ENCODE measurements around the gene ZNF582.
A peak's percentile ranks its signal among the peaks of the same experiment; 100 is the strongest.

Gene ZNF582

DNA sequence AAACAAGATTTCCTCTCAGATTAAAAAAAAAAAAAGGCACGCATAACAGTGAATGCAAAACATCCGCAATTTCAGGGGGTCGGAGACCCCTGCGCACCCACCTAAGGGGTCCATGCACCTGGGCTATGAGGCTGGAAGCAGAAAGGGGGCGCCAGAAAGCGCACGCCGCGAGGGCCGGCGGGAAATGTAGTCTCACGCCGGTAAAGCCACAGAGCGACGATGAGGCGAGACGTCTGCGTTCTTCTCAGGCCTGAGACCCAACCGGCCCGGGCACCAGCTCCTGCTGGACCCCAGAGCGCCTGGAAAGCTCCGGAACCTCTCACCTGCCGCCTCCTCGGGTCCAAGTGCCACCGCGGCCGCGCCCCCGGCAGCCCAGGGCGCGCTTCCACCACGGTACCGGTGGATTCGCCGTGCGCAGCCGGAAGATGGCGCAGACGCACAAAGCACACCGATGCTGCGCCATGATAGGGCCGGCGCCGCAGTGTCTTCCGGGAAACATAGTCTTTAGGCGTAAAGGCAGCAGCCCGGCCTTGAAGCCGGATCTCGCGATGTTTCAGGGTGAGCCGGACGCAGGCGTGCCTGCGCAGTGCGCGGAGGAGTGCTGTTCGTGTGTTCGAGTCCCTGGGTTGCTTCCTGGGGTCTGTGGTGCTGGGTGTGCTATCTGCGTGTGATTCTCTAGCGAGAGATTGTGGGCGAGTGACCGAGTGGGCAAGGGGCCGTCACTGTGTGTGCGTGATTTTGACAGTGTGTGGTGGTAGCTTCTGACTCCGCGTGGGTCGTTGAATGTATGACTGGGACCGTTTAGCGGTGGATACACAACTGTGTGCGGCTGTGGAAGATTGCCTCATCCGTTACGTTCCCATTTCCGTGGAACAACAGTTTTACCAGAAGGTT, at the start of gene ZNF582:
TSS of gene ZNF582 (minus strand) at position 416 of the 894 bp plus-strand sequence. CDS start 1,782 bp downstream, outside the sequence.
- DNase-seq = peak; percentile 99

DNA sequence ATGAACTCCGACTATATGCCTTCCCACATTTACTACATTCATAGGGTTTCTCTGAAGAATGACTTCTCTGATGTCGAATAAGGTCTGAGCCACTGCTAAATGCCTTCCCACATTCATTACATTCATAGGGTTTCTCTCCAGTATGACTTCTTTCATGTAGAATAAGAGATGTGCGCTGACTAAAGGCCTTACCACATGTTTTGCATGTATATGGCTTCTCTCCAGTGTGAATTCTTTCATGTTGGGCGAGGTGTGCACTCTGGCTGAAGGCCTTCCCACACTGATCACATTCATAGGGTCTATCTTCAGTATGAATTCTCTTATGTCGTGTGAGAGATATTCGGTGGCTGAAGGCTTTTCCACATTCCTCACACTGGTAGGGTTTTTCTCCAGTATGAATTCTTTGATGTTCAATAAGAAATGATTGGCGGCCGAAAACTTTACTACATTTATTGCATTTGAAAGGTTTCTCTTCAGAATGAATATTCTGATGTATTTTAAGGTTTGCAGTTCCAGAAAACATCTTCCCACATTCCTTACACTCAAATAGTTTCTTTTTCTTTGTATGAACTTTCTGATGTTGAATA, 48.0 kb upstream of the ZNF582 start:
- no peak for DNase-seq

DNA sequence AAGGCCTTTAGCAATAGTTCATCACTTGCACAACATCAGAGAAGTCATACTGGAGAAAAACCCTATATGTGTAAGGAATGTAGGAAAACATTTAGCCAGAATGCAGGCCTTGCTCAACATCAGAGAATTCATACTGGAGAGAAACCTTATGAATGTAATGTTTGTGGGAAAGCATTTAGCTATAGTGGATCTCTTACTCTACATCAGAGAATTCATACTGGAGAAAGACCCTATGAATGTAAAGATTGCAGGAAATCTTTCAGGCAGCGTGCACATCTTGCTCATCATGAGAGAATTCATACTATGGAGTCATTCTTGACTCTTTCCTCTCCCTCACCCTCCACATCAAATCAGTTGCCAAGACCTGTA, 30.6 kb upstream of the ZNF582 start:
- no peak for DNase-seq

DNA sequence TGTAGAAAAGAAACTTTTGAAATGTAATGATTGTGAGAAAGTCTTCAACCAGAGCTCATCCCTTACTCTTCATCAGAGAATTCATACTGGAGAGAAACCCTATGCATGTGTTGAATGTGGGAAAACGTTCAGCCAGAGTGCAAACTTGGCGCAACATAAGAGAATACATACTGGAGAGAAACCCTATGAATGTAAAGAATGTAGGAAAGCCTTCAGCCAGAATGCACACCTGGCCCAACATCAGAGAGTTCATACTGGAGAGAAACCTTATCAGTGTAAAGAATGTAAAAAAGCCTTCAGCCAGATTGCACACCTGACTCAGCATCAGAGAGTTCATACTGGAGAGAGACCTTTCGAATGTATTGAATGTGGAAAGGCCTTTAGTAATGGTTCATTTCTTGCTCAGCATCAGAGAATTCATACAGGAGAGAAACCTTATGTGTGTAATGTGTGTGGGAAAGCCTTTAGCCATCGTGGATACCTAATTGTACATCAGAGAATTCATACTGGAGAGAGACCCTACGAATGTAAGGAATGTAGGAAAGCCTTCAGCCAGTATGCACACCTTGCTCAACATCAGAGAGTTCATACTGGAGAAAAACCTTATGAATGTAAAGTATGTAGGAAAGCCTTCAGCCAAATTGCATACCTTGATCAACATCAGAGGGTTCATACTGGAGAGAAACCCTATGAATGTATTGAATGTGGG, 30.1 kb upstream of the ZNF582 start:
- DNase-seq = no peak

DNA sequence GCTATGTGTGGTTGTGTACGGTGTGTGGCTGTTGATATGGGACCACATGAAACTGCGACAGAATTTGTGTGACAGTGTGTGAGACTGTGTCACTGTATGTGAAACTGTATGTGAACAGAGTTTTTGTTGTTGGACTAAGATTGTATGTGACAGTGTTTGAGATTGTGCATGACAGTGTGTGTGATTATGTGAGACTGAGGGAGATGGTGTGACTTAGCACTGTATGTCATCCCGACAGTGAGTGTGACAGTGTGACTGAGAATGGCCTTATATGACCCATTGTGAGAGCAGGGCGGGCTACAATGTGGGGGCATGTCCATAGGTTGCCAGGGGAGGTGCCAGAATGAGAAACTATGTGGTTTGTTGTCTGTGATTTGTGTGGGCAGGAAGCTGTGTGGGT, 11.7 kb upstream of the ZNF582 start:
- no peak for DNase-seq

DNA sequence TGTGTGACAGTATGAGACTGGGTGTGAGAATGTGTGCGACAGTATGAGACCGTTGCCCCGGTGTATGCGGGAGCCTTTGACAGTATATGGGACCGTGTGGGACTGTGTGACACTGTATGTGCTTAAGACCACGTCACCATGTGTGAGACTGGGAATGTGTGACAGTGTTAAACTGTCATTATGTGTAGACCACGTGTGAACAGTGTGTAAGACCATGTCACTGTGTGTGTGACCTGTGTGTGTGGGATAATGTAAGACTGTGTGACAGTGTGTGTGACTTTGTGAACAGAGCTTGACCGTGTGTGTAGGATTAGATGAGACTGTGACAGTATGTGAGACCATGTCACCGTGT, 11.3 kb upstream of the ZNF582 start:
- DNase-seq = no peak

DNA sequence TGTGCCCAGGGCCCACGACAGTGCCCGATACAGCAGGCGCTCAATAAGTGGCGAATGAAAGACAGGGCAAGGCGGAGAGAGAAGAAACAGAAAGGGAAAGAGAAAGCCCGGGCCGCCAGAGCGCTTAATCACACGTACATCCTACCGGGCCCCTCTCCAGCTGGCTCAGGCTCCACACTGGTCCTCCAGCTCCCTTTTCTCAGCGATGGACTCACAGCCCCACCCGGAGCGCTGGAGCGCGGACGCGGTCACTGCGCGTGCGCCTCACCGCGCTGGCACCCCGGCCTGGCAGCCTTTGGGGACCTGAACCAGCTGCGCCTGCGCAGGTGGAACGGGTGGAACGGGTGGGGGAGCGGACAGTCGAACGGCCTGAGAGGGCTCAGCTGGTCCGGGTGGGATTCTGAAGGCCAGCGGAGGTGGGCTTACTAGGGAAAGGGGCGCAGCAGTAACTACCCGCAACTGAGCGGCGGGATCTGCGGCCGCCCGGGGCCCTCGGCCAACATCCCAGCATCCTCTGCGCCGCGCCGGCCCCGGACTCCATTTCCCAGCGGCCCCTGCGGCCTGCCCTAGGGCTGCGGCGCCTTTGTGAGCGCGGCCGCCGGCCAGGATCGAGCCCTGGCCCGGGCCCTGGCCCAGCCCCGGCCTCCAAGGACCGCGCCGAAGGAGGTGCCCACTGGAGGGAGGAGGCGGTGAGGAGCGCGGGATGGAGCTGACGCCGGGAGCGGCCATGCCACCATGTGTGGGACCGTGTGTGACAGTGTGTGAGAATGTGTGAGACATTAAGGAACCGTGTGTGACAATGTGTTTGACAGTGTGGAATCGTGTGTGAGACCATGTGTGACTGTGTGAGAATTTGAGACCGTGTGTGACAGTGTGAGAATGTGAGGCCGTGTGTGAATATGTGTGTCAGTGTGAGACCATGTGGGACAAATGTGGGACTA, 10.7 kb upstream of the ZNF582 start, which contains the start of gene ZNF583:
TSS of gene ZNF583 (plus strand) at position 569 of the 941 bp plus-strand sequence. CDS start 2,783 bp downstream, outside the sequence.
- peak; percentile 99 for DNase-seq

DNA sequence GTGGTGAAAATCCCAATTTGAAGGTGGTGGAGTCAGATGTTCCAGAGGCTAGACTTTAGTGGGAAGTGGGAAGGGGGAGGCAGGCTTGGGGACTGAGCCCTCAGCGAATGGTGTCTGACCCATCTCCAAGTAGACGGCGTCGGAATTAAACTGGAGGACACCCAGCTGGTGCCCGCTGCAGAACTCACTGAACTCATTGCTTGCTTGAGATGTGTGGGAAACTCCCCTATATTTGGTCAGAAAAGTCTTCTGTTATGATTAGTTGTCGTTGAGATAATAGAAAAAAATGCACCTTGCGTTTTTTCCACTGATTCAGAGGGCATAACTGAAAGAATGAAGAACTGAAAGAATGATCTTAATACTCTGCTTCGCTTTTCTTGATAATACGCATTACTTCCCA, 9.9 kb upstream of the ZNF582 start:
- no peak for DNase-seq

DNA sequence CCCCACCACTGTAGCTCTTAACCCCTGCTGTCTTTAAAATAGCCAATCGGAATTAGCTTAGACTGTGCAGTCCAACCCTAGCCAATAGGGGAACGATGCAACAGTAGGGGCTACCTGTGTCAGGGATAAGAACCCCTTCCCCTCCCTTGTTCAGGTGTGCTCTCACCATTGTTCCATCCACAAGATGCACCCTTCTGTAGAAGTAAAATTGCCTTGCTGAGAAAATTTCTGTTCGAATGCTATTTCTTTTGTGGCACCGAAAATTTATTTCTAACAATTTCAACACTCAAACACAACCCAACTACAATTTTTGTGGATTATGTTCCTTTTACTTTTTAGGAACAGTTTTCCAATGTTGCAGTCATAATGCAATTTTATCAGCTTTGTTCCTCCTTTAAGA, 7.2 kb upstream of the ZNF582 start:
- DNase-seq = no peak

DNA sequence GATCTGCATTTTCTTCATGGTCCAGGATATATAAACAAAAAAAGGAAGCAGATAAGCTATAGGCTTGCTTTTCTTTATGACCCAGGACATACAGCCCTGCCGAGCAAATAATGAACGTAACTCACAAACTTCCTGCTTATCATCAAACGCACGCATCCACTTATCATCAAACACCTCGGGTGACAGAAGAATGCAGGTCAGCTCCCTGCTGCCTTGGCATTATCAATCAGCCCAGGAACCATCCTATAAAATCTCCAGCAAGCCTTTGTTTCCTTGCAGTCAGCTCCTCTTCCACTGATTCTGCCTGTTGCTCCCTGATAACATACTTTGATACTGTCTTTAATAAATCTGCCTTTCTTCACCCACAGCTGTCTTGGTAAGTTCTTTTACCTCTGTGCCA, 5.5 kb upstream of the ZNF582 start:
- no peak for DNase-seq

DNA sequence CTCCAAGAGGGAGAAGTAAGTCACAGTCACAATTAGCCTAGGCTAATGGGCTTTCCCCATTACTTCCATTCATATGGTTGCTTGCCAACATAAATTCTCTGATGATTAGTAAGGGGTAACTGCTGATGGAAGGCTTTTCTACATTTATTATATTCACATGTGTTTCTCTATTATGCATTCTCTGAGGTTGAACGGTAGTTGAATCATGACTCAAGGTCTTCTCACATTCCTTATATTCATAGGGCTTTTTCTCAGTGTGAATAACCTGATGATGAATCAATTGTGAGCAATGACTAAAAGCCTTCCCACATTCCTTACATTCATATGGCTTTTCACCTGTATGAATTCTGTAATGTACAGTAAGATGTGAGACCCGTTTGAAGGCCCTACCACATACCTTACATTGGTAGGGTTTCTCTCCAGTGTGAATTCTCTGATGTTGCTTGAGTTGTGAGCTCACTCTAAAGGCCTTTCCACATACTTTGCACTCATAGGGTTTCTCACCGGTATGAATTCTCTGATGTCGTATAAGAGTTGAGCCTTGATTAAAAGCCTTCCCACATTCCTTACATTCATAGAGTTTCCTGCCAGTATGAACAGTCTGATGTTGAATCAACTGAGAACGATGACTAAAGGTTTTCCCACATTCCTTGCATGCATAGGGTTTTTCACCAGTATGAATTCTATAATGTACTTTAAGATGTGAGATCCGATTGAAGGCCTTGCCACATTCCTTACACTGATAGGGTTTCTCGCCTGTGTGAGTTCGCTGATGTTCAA, 9.3 kb downstream of the ZNF582 start:
- no peak for DNase-seq

DNA sequence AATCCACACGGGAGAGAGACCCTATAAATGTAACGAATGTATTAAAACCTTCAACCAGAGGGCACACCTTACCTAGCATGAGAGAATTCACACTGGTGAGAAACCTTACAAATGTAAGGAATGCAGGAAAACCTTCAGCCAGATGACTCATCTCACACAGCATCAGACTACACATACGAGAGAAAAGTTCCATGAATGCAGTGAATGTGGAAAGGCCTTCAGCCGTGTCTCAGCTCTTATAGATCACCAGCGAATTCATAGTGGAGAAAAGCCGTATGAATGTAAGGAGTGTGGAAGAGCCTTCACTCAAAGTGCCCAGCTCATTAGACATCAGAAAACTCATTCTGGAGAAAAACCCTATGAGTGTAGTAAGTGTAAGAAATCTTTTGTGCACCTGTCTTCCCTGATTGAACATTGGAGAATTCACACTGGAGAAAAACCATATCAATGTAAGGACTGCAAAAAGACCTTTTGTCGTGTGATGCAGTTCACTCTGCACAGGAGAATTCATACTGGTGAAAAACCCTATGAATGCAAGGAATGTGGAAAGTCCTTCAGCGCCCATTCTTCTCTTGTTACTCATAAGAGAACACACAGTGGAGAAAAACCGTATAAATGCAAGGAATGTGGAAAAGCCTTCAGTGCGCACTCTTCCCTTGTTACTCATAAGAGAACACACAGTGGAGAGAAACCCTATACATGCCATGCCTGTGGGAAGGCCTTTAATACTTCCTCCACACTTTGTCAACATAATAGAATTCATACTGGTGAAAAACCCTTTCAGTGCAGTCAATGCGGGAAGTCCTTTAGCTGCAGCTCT, 16.0 kb downstream of the ZNF582 start:
- no peak for DNase-seq

DNA sequence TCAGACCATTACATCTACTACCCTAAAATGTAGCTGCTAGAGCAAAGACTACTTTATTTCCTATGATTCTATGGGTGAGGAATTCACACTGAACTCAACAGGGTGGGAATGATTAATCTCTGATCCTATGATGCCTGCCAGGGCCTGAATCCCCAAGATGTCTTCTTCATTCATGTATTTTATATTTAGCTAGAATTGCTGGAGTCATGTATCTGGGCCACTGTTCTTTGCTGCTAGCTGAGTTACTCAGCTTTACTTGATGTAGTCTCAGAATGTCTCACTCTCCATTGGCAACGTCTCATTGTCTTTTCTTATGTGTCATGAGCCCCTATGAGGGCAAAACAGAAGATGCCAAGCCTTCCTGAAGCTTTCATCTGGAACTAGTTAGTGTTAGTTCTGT, 21.1 kb downstream of the ZNF582 start:
- no peak for DNase-seq

DNA sequence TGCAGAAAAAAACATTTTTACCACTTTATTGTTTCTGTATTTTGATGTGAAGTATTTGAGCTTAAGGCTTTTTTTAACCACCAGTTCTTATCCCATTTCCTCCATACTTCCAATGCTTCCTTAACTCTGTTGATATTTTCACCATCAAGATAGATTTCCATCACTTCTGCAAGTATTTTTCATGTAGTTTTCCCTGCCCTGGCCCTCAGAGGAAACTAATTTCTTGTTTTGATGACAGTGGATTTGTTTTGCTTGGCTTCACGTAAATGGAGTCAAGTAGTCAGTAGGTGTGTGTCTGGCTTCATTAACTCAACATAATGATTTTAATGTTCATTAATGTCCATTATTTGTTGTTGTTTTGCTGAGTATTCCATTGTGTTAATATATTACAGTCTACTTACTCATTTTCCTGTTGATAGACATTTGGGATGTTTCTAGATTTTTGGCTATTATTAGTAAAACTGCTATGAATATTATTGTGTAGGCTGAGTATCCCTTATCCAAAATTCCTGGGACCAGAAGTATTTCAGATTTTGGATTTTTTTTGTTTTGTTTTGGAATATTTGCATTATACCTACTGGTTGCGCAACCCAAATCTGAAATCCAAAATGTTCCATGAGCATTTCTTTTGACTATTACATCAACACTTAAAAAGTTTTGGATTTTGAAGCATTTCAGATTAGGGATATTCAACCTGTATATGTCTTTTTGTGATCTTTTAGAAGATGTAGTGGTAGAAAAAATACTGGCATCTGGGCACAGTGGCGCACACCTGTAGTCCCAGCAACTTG, 23.3 kb downstream of the ZNF582 start:
- no peak for DNase-seq

DNA sequence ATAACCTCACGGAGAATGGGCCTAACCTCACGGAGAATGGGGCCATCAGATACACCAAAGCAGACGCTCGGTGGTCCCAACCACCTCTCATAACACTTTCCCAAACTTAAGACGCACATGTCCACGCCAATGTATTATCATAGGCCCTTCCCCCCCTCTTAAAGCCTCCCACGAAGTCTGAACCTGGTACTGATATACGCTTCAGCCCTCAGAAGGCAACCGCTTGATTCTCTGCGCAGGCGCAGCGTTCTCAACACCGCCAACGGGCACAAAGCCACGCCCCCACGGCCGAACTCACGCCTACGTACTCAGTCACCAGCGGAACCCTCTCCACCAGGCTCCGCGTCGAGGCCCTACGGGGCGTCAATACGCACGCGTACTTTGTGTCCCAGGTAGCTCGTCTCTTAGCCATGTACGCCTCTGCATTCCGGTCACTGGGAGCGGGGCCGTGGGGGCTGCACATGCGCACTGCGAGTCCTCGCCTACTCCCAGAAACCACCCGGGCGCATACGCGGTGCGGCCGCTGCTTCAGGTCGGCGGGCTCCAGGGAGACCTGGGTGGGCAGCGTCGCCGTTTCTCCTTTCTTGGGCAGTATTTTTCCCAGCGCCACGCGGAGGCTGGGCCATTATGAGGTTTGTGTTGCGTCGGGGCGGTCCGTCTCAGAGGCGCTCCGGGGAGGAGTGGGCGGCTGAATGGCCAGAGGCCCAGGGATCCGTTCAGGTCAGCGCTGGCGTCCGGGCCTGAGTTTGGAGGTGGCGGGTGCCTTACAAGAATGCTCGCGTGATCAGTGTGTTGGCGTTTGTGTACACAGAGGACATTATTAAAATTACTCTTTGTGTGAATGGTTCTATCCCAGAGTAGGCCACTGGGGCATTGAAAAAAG, 25.3 kb downstream of the ZNF582 start:
- DNase-seq = peak; percentile 96

DNA sequence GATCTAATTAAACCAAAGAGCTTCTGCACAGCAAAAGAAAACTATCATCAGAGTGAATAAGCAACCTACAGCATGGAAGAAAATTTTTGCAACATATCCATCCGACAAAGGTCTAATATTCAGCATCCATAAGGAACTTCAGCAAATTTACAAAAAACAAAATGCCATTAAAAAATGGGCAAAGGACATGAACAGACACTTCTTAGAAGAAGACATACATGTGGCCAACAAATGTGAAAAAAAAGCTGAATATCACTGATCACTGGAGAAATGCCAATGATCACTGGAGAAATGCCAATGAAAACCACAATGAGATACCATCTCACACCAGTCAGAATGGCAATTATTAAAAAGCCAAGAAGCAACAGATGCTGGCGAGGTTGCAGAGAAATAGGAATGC, 32.5 kb downstream of the ZNF582 start:
- DNase-seq = no peak

DNA sequence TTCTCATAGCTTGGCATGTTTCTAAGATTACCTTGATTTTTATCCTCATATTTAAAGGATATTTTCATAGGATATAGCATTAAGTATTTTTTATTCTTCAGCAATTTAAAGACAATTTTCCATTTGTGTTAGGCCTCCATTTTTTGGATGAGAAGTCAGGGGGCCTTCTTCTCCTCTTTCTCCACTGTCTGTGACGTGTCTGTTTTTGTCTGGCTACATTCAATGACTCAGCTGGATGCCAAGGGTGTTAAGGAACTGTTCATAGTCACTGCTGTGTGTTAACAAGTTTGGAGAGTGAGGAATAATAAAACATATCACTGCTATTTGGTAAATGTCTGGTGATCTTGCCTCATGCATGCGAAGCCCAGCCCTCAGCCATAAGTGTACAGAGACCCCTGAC, 36.4 kb downstream of the ZNF582 start:
- no peak for DNase-seq

DNA sequence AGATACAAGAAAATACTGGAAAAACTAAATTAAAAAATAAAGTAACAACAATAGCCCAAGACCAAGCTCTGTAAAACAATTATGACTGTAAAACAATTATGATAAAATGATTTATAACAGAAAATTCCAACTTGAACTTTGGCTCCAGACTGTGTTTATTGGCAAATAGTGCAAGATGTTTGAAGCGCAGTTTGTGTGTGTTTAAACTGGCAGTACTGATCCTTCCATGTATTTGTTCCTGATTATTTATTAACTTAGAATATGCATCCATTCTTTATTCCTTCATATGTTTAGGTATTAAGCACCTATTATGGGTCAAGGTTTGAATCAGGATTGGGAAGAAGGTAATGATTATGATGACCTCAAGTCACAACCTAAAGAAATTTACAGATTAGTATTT, 37.8 kb downstream of the ZNF582 start:
- DNase-seq = no peak

DNA sequence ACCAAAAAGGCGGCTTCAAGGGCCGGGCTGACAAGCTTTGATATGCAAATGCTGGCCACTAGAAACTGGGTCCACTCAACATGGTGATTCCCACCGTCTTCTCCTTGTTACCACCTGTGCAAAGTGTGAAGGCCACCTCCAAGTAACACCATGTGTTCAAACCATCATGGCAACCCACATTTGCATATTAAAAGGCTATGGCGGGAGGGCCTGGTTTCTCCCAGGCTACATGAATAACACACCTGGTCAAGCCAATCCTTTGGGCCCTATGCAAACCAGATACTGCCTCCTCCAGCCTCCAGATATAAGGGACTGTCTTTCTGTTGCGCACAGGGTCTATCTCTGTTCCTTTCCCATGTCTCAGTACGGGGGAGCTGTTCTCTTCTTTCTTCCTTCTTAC, 42.1 kb downstream of the ZNF582 start:
- DNase-seq = no peak

All from retina (tissue), 1 donor.